Fibroblast of lung (primary cell): ENCODE data around the gene FAM184A. TPM values are rescaled to one million over a fixed set of nuclear protein-coding genes. Genes with fewer than 3 reads are reported as not detected.

ENCODE experiments used
- DNase-seq, 2 donors: peaks; one replicate each; pipeline versions ENCODE4 v3.0.0 to v3.0.0-alpha.2; 2010; ENCODE audit warnings: low read depth in 2 of 2
- H2AFZ ChIP-seq: 2 replicates; pipeline ENCODE4 v1.5.1; 2012; ENCODE audit warnings: low read length, control low read depth, inconsistent platforms
- H3K27ac ChIP-seq: 2 replicates; pipeline ENCODE4 v1.5.1; 2011; ENCODE audit warnings: low read length, control low read depth; ENCODE audit not compliant: insufficient read depth
- H3K27me3 ChIP-seq: 2 replicates; pipeline ENCODE4 v1.5.1; 2011; ENCODE audit warnings: mild to moderate bottlenecking, low read length; ENCODE audit not compliant: control insufficient read depth, insufficient read depth
- H3K36me3 ChIP-seq: 2 replicates; pipeline ENCODE4 v1.5.1; 2011; ENCODE audit warnings: low read length; ENCODE audit not compliant: control insufficient read depth, insufficient read depth
- H3K4me1 ChIP-seq: 2 replicates; pipeline ENCODE4 v1.5.1; 2011; ENCODE audit warnings: low read length; ENCODE audit not compliant: control insufficient read depth, insufficient read depth; ENCODE audit errors: extremely low read depth
- H3K4me2 ChIP-seq: 2 replicates; pipeline ENCODE4 v1.5.1; 2011; ENCODE audit warnings: low read length, control low read depth; ENCODE audit not compliant: insufficient read depth; ENCODE audit errors: extremely low read depth
- H3K4me3 ChIP-seq, 4 experiments: fragments of 200-600 bp in 1 of 4; sonication (generic) in 1 of 4; replicated peaks in 1 of 4; 2 replicates each; pipeline ENCODE4 v1.5.1; 2011 to 2016; ENCODE audit warnings: low read length in 4 of 4, low read depth in 3 of 4, mild to moderate bottlenecking in 3 of 4, control low read depth in 2 of 4, inconsistent platforms in 1 of 4, mixed read lengths in 1 of 4; ENCODE audit not compliant: insufficient read depth in 1 of 4; ENCODE audit errors: control extremely low read depth in 1 of 4
- H3K79me2 ChIP-seq: 2 replicates; pipeline ENCODE4 v1.5.1; 2012; ENCODE audit warnings: mild to moderate bottlenecking, low read length, inconsistent platforms; ENCODE audit not compliant: control insufficient read depth, insufficient read depth
- H3K9ac ChIP-seq: 2 replicates; pipeline ENCODE4 v1.5.1; 2011; ENCODE audit warnings: mild to moderate bottlenecking, low read length, control low read depth; ENCODE audit not compliant: insufficient read depth
- H3K9me3 ChIP-seq: 2 replicates; pipeline ENCODE4 v1.5.1; 2012; ENCODE audit warnings: low read depth, low read length; ENCODE audit not compliant: control insufficient read depth, insufficient read depth
- H4K20me1 ChIP-seq: 2 replicates; pipeline ENCODE4 v1.5.1; 2011; ENCODE audit warnings: low read length; ENCODE audit not compliant: control insufficient read depth, insufficient read depth; ENCODE audit errors: extremely low read depth
- EZH2 ChIP-seq: IDR thresholded peaks from 2 replicates; pipeline ENCODE4 v1.5.1; 2012; ENCODE audit warnings: low read length, control low read depth, mild to moderate bottlenecking; ENCODE audit errors: missing control alignments
- polyA plus RNA-seq, 2 donors: library from polyadenylated mRNA; depleted of rRNA in 1 of 2; stranded (reverse) in 1 of 2; unstranded in 1 of 2; fragments of >200 nt; gene quantifications; 2 replicates each; pipeline ENCODE4 v1.2.1, GENCODE V29; 2011 to 2012; ENCODE audit warnings: missing spikeins in 1 of 2
- total RNA-seq: library from RNA; depleted of rRNA; stranded (reverse); fragments of >200 nt; gene quantifications from 2 replicates; pipeline ENCODE4 v1.2.1, GENCODE V29; 2014
- TF ChIP-seq, protein P1 (sequence below), 2 donors: IDR thresholded peaks in 1 of 2; conservative IDR thresholded peaks in 1 of 2; 1 replicate in 1 of 2; 2 replicates in 1 of 2; pipeline ENCODE4 v1.5.1; 2011 to 2012; ENCODE audit warnings: low read length in 2 of 2, control low read depth in 1 of 2, inconsistent platforms in 1 of 2, low read depth in 1 of 2, mild to moderate bottlenecking in 1 of 2

Gene FAM184A
- total and polyA plus RNA-seq, 2 donors (not counting 1 experiment from before 2014, with no cell fraction given), result 0.09 to 1.7 TPM

DNA sequence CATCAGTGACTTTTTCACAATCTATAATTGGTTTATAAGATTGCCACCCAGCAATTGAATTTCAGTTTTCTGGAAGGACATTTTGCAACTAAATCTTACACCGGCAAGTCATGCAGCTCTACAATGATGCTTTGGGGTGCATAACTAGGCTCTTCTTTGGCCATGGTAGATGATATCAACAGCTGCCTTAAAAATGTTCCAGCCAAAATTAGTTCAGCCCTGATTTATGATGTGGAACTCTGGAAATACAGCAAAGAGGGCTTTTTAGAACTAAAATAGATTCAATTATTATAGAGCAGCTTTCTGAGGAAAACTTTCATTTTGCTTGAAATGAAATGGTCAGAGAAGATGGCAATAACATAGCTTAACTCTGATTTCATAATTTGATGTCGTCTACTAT is 125.1 kb downstream of the FAM184A start:
- no peaks in the 10 kb centered on the region for H3K27me3 ChIP-seq
- no peak overlapping the region for H3K27ac ChIP-seq
- H3K9me3 ChIP-seq, result no peaks in the 10 kb centered on the region
- no peaks in the 10 kb centered on the region for H4K20me1 ChIP-seq
- no peak overlapping the region for H3K9ac ChIP-seq
- H3K36me3 ChIP-seq, result no peaks in the 10 kb centered on the region
- H3K4me2 ChIP-seq, result no peak overlapping the region
- no peak overlapping the region for H2AFZ ChIP-seq
- no peak for TF ChIP-seq EZH2
- TF ChIP-seq, protein P1, sequence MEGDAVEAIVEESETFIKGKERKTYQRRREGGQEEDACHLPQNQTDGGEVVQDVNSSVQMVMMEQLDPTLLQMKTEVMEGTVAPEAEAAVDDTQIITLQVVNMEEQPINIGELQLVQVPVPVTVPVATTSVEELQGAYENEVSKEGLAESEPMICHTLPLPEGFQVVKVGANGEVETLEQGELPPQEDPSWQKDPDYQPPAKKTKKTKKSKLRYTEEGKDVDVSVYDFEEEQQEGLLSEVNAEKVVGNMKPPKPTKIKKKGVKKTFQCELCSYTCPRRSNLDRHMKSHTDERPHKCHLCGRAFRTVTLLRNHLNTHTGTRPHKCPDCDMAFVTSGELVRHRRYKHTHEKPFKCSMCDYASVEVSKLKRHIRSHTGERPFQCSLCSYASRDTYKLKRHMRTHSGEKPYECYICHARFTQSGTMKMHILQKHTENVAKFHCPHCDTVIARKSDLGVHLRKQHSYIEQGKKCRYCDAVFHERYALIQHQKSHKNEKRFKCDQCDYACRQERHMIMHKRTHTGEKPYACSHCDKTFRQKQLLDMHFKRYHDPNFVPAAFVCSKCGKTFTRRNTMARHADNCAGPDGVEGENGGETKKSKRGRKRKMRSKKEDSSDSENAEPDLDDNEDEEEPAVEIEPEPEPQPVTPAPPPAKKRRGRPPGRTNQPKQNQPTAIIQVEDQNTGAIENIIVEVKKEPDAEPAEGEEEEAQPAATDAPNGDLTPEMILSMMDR (conservative IDR thresholded peaks at IDR 0.05 in 1 of 2, IDR thresholded peaks at IDR 0.05 in 1 of 2; ENCODE audit: low read depth in 1 of 2, low read length in 2 of 2), result no peak
- H3K4me3 ChIP-seq, result no peak overlapping the region
- no peaks in the 10 kb centered on the region for H3K4me1 ChIP-seq
- no peaks in the 10 kb centered on the region for H3K79me2 ChIP-seq
- no peak for DNase-seq

DNA sequence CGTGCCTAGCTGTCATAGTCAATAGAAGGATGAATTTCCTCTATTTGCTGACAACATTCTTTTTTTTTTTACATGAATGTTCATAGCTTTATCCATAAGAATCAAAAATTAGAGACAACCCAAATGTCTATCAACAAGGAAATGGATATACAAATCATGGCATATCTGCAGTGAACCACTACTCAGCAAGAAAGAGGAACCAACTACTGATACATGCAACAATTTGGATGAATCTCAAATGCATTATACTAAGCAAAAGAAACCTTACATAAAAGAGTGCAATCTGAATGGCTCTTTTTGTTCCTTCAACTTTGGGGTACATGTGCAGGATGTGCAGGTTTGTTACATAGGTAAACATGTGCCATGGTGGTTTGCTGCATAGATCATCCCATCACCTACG is 125.8 kb downstream of the FAM184A start:
- TF ChIP-seq, protein P1 (conservative IDR thresholded peaks at IDR 0.05 in 1 of 2, IDR thresholded peaks at IDR 0.05 in 1 of 2; ENCODE audit: low read depth in 1 of 2, low read length in 2 of 2), result no peak
- no peak for TF ChIP-seq EZH2
- H3K4me3 ChIP-seq, result no peak overlapping the region
- no peak overlapping the region for H3K9ac ChIP-seq
- no peaks in the 10 kb centered on the region for H3K36me3 ChIP-seq
- H3K79me2 ChIP-seq, result no peaks in the 10 kb centered on the region
- no peak overlapping the region for H3K4me2 ChIP-seq
- no peak for DNase-seq
- H4K20me1 ChIP-seq, result no peaks in the 10 kb centered on the region
- H3K27me3 ChIP-seq, result no peaks in the 10 kb centered on the region
- H2AFZ ChIP-seq, result no peak overlapping the region
- no peaks in the 10 kb centered on the region for H3K9me3 ChIP-seq
- H3K4me1 ChIP-seq, result no peaks in the 10 kb centered on the region
- no peak overlapping the region for H3K27ac ChIP-seq

GRCh38 chr6:118945217-118945616 is 133.2 kb downstream of the FAM184A start:
- Histone ChIP-seq H3K36me3 (no peaks in the 10 kb centered on the region), H3K4me1 (no peaks in the 10 kb centered on the region), H3K9ac (no peak overlapping the region), H3K4me3 (no peak overlapping the region), H3K4me2 (no peak overlapping the region), H3K27ac (no peak overlapping the region), H3K79me2 (no peaks in the 10 kb centered on the region), H3K9me3 (no peaks in the 10 kb centered on the region), H3K27me3 (no peaks in the 10 kb centered on the region), H2AFZ (no peak overlapping the region), H4K20me1 (no peaks in the 10 kb centered on the region)
- no peak for DNase-seq
- TF ChIP-seq, protein P1 (conservative IDR thresholded peaks at IDR 0.05 in 1 of 2, IDR thresholded peaks at IDR 0.05 in 1 of 2; ENCODE audit: low read depth in 1 of 2, low read length in 2 of 2), result no peak
- TF ChIP-seq EZH2, result no peak
